CD4-positive, CD25-positive, alpha-beta regulatory T cell (primary cell): ENCODE data around the gene OR51S1. TPM values are rescaled to one million over a fixed set of nuclear protein-coding genes. Genes with fewer than 3 reads are reported as not detected.
"Not testable (repeated sequence)": the region's sequence is repeated elsewhere in the genome, so short reads cannot be mapped to it uniquely, and the experiment has no call there.

Experiments
- ATAC-seq, 2 donors: fragments of 150-1000 bp; cut with Tn5 transposase; one replicate each; pipeline ENCODE4 v1.10.0; 2021; ENCODE audit warnings: low read depth in 2 of 2, moderate number of reproducible peaks in 2 of 2, moderate library complexity in 1 of 2
- DNase-seq, 3 donors: peaks; one replicate each; pipeline versions ENCODE4 v3.0.0 to v3.0.0-alpha.2; 2012 to 2022; ENCODE audit warnings: mixed read lengths in 1 of 3
- H3K27ac ChIP-seq: one replicate; pipeline ENCODE4 v1.7.0; 2013; ENCODE audit warnings: mild to moderate bottlenecking, low read length; ENCODE audit not compliant: insufficient read depth, poor library complexity, severe bottlenecking
- H3K27me3 ChIP-seq: one replicate; pipeline ENCODE4 v1.7.0; 2013; ENCODE audit warnings: low read length; ENCODE audit not compliant: control insufficient read depth, insufficient read depth
- H3K36me3 ChIP-seq: one replicate; pipeline ENCODE4 v1.7.0; 2013; ENCODE audit warnings: mild to moderate bottlenecking, low read length, moderate library complexity; ENCODE audit not compliant: control insufficient read depth, insufficient read depth
- H3K4me1 ChIP-seq: 2 replicates; pipeline ENCODE4 v1.7.0; 2013; ENCODE audit warnings: mild to moderate bottlenecking, low read length; ENCODE audit not compliant: insufficient read depth, control insufficient read depth, poor library complexity, severe bottlenecking
- H3K4me3 ChIP-seq: one replicate; pipeline ENCODE4 v1.7.0; 2013; ENCODE audit warnings: low read depth, mild to moderate bottlenecking, low read length, moderate library complexity
- H3K9me3 ChIP-seq, 2 experiments: 1 replicate in 1 of 2; 2 replicates in 1 of 2; pipeline ENCODE4 v1.7.0; 2013; ENCODE audit warnings: low read length in 2 of 2, mild to moderate bottlenecking in 1 of 2, moderate library complexity in 1 of 2; ENCODE audit not compliant: control insufficient read depth in 2 of 2
- H3K27ac Mint-ChIP-seq, 3 donors: one replicate each; pipeline ENCODE4 v1.8.0; 2020 to 2022; ENCODE audit warnings: mild to moderate bottlenecking in 3 of 3, mixed read lengths in 3 of 3, moderate library complexity in 2 of 3
- H3K27me3 Mint-ChIP-seq: one replicate; pipeline ENCODE4 v1.8.0; 2022; ENCODE audit warnings: mild to moderate bottlenecking, mixed read lengths
- H3K36me3 Mint-ChIP-seq: one replicate; pipeline ENCODE4 v1.8.0; 2020; ENCODE audit warnings: mixed read lengths
- H3K4me1 Mint-ChIP-seq, 4 donors: one replicate each; pipeline ENCODE4 v1.8.0; 2020 to 2022; ENCODE audit warnings: mixed read lengths in 4 of 4, mild to moderate bottlenecking in 1 of 4
- H3K4me3 Mint-ChIP-seq, 4 donors: one replicate each; pipeline ENCODE4 v1.8.0; 2020 to 2022; ENCODE audit warnings: mild to moderate bottlenecking in 4 of 4, mixed read lengths in 4 of 4, moderate library complexity in 3 of 4
- H3K9me3 Mint-ChIP-seq, 7 donors: one replicate each; pipeline ENCODE4 v1.8.0; 2020 to 2022; ENCODE audit warnings: mixed read lengths in 7 of 7, mild to moderate bottlenecking in 3 of 7, moderate library complexity in 2 of 7
- polyA plus RNA-seq, 4 donors: library from polyadenylated mRNA; unstranded; fragments of 300-500 nt; fragmentation: Illumina TruSeq; gene quantifications; one replicate each; pipeline ENCODE4 v1.2.3, GENCODE V29; 2021
- total RNA-seq: library from RNA; stranded (reverse); gene quantifications from one replicate; pipeline ENCODE4 v1.2.3, GENCODE V29; 2022

Gene OR51S1
- total and polyA plus RNA-seq, 5 donors from 2014 or later, result not detected

DNA sequence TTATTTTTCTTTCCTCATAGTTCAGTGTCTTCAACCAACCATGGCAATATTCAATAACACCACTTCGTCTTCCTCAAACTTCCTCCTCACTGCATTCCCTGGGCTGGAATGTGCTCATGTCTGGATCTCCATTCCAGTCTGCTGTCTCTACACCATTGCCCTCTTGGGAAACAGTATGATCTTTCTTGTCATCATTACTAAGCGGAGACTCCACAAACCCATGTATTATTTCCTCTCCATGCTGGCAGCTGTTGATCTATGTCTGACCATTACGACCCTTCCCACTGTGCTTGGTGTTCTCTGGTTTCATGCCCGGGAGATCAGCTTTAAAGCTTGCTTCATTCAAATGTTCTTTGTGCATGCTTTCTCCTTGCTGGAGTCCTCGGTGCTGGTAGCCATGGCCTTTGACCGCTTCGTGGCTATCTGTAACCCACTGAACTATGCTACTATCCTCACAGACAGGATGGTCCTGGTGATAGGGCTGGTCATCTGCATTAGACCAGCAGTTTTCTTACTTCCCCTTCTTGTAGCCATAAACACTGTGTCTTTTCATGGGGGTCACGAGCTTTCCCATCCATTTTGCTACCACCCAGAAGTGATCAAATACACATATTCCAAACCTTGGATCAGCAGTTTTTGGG lies 33.0 kb upstream of the OR51S1 start, which contains the start of gene OR51T1:
Gene OR51T1, plus strand, starts transcription at position 41 of the 641 bp plus-strand sequence. Its CDS starts 0 bp downstream, at position 41.
- peaks cover 4% of the 10 kb centered on the region for H3K27me3 Mint-ChIP-seq

DNA sequence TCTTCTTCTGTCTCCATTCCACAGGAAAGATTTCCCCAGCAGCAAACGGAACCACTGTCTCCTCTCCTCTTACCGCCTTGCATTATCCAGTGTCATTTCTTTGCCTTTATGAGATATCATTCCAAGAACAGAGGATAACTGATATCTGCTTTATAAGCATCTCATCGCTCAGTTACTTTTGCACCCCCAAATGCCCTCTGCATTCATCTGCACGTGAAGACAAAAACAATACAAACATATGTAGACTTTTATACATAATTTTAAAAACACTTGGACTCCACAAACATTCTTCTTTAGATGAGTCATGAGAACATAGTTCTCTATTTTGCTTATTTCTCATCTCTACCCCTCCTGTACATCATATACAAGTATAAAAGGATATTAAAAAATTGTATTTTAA lies 32.2 kb upstream of the OR51S1 start:
- DNase-seq (no peak), ATAC-seq (no peak)
- no peaks in the 10 kb centered on the region for H3K4me1 Mint-ChIP-seq
- no peaks in the 10 kb centered on the region for H3K4me1 ChIP-seq
- no peaks in the 10 kb centered on the region for H3K36me3 Mint-ChIP-seq
- H3K4me3 ChIP-seq, result no peak overlapping the region
- H3K27ac ChIP-seq, result no peak overlapping the region
- no peaks in the 10 kb centered on the region for H3K9me3 ChIP-seq
- peaks cover 4% of the 10 kb centered on the region for H3K27me3 Mint-ChIP-seq
- H3K27me3 ChIP-seq, result no peaks in the 10 kb centered on the region
- H3K9me3 Mint-ChIP-seq, result peaks cover 0 to 3% (median 0%) of the 10 kb centered on the region in 7 donors
- no peak overlapping the region for H3K4me3 Mint-ChIP-seq
- no peak overlapping the region for H3K27ac Mint-ChIP-seq
- no peaks in the 10 kb centered on the region for H3K36me3 ChIP-seq

More for the DNA sequence above, 33.0 kb upstream of the OR51S1 start, which contains the start of gene OR51T1:
- Histone ChIP-seq H3K27me3 (no peaks in the 10 kb centered on the region), H3K36me3 (no peaks in the 10 kb centered on the region), H3K4me3 (no peak within 1 kb of the TSS), H3K9me3 (no peaks in the 10 kb centered on the region), H3K4me1 (no peaks in the 10 kb centered on the region), H3K27ac (no peak within 1 kb of the TSS)
- ATAC-seq (no peak), DNase-seq (no peak)
- Mint-ChIP-seq H3K9me3 (peaks cover 0 to 3% (median 0%) of the 10 kb centered on the region in 7 donors), H3K27ac (no peak within 1 kb of the TSS), H3K4me1 (no peaks in the 10 kb centered on the region), H3K4me3 (no peak within 1 kb of the TSS), H3K36me3 (no peaks in the 10 kb centered on the region)

DNA sequence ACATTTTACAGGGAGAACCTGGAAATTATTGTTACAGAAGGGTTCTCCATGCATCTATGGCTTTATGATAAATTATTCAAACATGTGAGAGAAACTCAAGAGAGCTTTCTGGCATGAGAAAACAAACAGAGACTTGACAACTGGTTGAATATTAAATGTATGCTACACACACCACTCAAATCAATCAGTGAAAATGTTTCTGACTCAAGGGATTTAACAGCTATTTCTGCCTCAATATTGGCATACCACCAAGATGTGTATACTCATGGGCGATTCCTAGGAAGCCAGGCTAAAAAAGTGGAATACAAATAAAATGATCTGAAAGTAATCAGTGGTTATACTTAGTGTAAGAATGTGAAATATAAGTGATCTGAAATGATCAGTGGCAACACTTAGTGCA lies 16.8 kb upstream of the OR51S1 start:
- peaks cover 0 to 5% (median 0%) of the 10 kb centered on the region in 7 donors for H3K9me3 Mint-ChIP-seq
- H3K4me1 ChIP-seq, result no peaks in the 10 kb centered on the region
- no peak overlapping the region for H3K4me3 ChIP-seq
- no peak overlapping the region for H3K27ac ChIP-seq
- H3K27me3 Mint-ChIP-seq, result peaks cover 4% of the 10 kb centered on the region
- H3K4me3 Mint-ChIP-seq, result no peak overlapping the region
- H3K27ac Mint-ChIP-seq, result no peak overlapping the region
- H3K4me1 Mint-ChIP-seq, result no peaks in the 10 kb centered on the region
- DNase-seq, result no peak
- no peak for ATAC-seq
- no peaks in the 10 kb centered on the region for H3K36me3 ChIP-seq
- no peaks in the 10 kb centered on the region for H3K27me3 ChIP-seq
- H3K9me3 ChIP-seq, result no peaks in the 10 kb centered on the region
- no peaks in the 10 kb centered on the region for H3K36me3 Mint-ChIP-seq

DNA sequence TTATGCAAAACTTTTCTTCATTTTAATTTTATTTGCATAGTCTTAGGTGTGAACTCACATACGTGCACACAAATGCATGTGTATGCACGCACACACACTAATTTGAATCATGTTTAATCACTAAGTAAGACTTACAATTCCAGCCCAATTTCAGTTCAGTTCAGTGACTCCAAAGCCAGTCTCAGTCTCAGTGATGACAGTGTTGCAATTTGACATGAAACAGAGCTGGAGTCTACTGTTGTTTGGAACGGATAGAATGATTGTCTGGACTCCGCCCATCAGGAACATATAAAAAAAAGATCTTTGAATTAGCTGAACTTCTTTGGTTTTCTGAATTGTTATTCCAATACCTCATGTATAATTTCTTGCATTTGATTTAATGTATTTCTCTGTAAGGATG lies 14.9 kb upstream of the OR51S1 start:
- Mint-ChIP-seq H3K9me3 (peaks cover 0 to 2% (median 0%) of the 10 kb centered on the region in 7 donors), H3K4me1 (no peaks in the 10 kb centered on the region), H3K4me3 (no peak overlapping the region), H3K27ac (no peak overlapping the region), H3K27me3 (peaks cover 4% of the 10 kb centered on the region), H3K36me3 (no peaks in the 10 kb centered on the region)
- no peaks in the 10 kb centered on the region for H3K36me3 ChIP-seq
- no peak overlapping the region for H3K4me3 ChIP-seq
- DNase-seq (no peak), ATAC-seq (no peak)
- no peak overlapping the region for H3K27ac ChIP-seq
- H3K27me3 ChIP-seq, result no peaks in the 10 kb centered on the region
- H3K4me1 ChIP-seq, result no peaks in the 10 kb centered on the region
- H3K9me3 ChIP-seq, result no peaks in the 10 kb centered on the region

DNA sequence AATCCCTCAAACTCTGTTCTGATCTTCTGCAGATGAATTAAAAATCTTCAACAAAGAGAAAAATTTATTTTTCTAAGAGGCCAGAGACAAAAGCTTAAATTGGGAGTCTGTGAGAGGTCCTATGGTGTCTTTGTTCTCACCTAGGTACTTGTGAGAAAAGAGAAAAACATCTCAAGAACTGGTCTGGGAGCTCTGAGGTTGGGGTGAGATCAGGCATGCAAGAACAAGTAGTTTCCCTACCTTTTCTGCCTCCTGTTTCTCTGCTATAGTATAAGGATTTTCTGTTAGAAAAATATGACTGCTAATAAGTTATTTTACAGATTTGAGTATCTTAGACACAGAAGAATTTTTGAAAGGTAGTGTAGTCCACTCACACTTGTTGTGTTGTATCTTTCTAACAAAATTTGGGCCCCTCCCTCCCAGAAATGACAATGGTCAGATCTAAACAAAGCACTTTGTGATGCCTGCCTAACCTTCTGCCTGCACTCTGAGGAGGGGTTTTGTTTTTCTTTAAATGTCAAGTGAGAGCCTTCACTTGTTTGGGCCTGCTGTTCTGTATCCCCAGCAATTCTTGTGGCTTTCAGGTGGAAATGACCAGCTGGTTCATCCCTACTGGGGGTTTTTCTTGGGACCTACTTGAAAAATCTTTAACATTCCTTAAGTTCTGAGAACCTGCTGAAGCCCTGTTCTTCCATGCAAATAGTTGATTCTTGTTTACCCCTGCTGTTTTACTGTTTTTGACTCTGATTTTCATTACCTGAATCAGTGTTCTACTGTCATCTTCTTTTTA lies 13.6 kb upstream of the OR51S1 start:
- ATAC-seq (no peak), DNase-seq (no peak)
- H3K36me3 Mint-ChIP-seq, result no peaks in the 10 kb centered on the region
- peaks cover 4% of the 10 kb centered on the region for H3K27me3 Mint-ChIP-seq
- no peaks in the 10 kb centered on the region for H3K9me3 ChIP-seq
- H3K27ac Mint-ChIP-seq, result no peak overlapping the region
- H3K27ac ChIP-seq, result no peak overlapping the region
- no peak overlapping the region for H3K4me3 ChIP-seq
- peaks cover 0 to 4% (median 0%) of the 10 kb centered on the region in 7 donors for H3K9me3 Mint-ChIP-seq
- H3K36me3 ChIP-seq, result no peaks in the 10 kb centered on the region
- H3K4me1 Mint-ChIP-seq, result no peaks in the 10 kb centered on the region
- no peaks in the 10 kb centered on the region for H3K4me1 ChIP-seq
- no peaks in the 10 kb centered on the region for H3K27me3 ChIP-seq
- H3K4me3 Mint-ChIP-seq, result no peak overlapping the region

DNA sequence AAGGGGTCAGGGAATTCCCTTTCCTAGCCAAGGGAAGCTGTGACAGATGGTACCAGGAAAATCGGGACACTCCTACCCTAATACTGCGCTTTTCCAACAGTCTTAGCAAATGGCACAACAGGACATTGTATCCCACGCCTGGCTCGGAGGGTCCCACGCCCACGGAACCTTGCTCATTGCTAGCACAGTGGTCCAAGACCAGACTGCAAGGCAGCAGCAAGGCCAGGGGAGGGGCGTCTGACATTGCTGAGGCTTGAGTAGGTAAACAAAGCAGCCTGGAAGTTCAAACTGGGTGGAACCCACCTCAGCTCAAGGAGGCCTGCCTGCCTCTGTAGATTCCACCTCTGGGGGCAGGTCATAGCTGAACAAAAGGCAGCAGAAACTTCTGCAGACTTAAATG lies 5.3 kb upstream of the OR51S1 start:
- not testable (repeated sequence) for H3K4me3 Mint-ChIP-seq, H3K4me3 ChIP-seq

DNA sequence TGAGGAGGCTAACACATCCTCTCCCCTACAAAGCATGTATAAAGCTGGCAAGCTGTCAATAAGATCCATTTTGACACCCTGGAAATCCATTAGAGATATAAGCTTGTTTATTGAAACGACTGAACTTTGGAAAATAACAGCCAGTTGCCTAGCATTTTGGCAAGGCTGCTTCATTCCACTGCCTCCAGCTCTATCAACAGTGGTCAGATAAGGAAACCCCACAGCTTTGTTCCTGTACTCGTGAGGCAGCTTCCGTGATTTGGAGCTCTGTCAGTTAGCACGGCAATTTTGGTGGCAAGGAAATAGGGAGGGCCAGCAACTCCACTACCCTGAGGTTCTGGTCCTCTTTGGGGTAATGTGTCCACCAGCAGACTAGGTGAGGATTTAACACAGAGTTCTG lies 2.0 kb upstream of the OR51S1 start:
- Mint-ChIP-seq H3K27ac (no peak overlapping the region), H3K9me3 (peaks cover 0 to 9% (median 1%) of the 10 kb centered on the region in 7 donors), H3K27me3 (peaks cover 2% of the 10 kb centered on the region), H3K36me3 (no peaks in the 10 kb centered on the region), H3K4me3 (no peak overlapping the region), H3K4me1 (no peaks in the 10 kb centered on the region)
- ATAC-seq, result no peak
- no peaks in the 10 kb centered on the region for H3K9me3 ChIP-seq
- no peak for DNase-seq
- H3K36me3 ChIP-seq, result no peaks in the 10 kb centered on the region
- no peak overlapping the region for H3K4me3 ChIP-seq
- H3K4me1 ChIP-seq, result no peaks in the 10 kb centered on the region
- no peak overlapping the region for H3K27ac ChIP-seq
- H3K27me3 ChIP-seq, result no peaks in the 10 kb centered on the region

More for the DNA sequence above, 5.3 kb upstream of the OR51S1 start:
- not testable (repeated sequence) for H3K27me3 ChIP-seq, H3K4me1 ChIP-seq, H3K27ac Mint-ChIP-seq, H3K9me3 ChIP-seq, H3K36me3 ChIP-seq, H3K27me3 Mint-ChIP-seq, ATAC-seq, H3K4me1 Mint-ChIP-seq, H3K27ac ChIP-seq, H3K9me3 Mint-ChIP-seq, H3K36me3 Mint-ChIP-seq, DNase-seq
